ENCODE results near the gene SORBS1.

The SORBS1 gene

GRCh38 chr10:95516774-95517373 lies 44.3 kb downstream of the SORBS1 start:
- DNase-seq (ENCODE audit: low read depth, low spot score): no peak

GRCh38 chr10:95513941-95514392 lies 47.2 kb downstream of the SORBS1 start:
- no peak for DNase-seq (ENCODE audit: low read depth, low spot score)

- no peak for DNase-seq (ENCODE audit: low read depth, low spot score)
Observed at GRCh38 chr10:95513008-95513589, 48.1 kb downstream of the SORBS1 start.

- DNase-seq (ENCODE audit: low read depth, low spot score): no peak
Observed at GRCh38 chr10:95511314-95511713, 49.9 kb downstream of the SORBS1 start.

GRCh38 chr10:95509251-95509650 lies 51.9 kb downstream of the SORBS1 start:
- DNase-seq (ENCODE audit: low read depth, low spot score): no peak

- DNase-seq (ENCODE audit: low read depth, low spot score): no peak
Observed at GRCh38 chr10:95508730-95509129, 52.4 kb downstream of the SORBS1 start.

- no peak for DNase-seq (ENCODE audit: low read depth, low spot score)
Observed at GRCh38 chr10:95506056-95506737, 55.0 kb downstream of the SORBS1 start.

- no peak for DNase-seq (ENCODE audit: low read depth, low spot score)
Observed at GRCh38 chr10:95505641-95506040, 55.5 kb downstream of the SORBS1 start.

GRCh38 chr10:95505084-95505610 lies 56.0 kb downstream of the SORBS1 start:
- DNase-seq (ENCODE audit: low read depth, low spot score): no peak

- DNase-seq (ENCODE audit: low read depth, low spot score): no peak
Observed at GRCh38 chr10:95504246-95504691, 56.9 kb downstream of the SORBS1 start.

- no peak for DNase-seq (ENCODE audit: low read depth, low spot score)
Observed at GRCh38 chr10:95503526-95503925, 57.6 kb downstream of the SORBS1 start.

GRCh38 chr10:95503001-95503400 lies 58.2 kb downstream of the SORBS1 start:
- no peak for DNase-seq (ENCODE audit: low read depth, low spot score)

- no peak for DNase-seq (ENCODE audit: low read depth, low spot score)
Observed at GRCh38 chr10:95502377-95502776, 58.8 kb downstream of the SORBS1 start.

GRCh38 chr10:95501203-95502094 lies 59.7 kb downstream of the SORBS1 start:
- no peak for DNase-seq (ENCODE audit: low read depth, low spot score)

GRCh38 chr10:95500649-95501048 lies 60.5 kb downstream of the SORBS1 start:
- DNase-seq (ENCODE audit: low read depth, low spot score): no peak

GRCh38 chr10:95500097-95500496 lies 61.1 kb downstream of the SORBS1 start:
- DNase-seq (ENCODE audit: low read depth, low spot score): no peak

- DNase-seq (ENCODE audit: low read depth, low spot score): no peak
Observed at GRCh38 chr10:95499482-95499989, 61.6 kb downstream of the SORBS1 start.

- DNase-seq (ENCODE audit: low read depth, low spot score): no peak
Observed at GRCh38 chr10:95496951-95497350, 64.2 kb downstream of the SORBS1 start.

- DNase-seq (ENCODE audit: low read depth, low spot score): no peak
Observed at GRCh38 chr10:95496246-95496911, 64.8 kb downstream of the SORBS1 start.

GRCh38 chr10:95493862-95494261 lies 67.3 kb downstream of the SORBS1 start:
- no peak for DNase-seq (ENCODE audit: low read depth, low spot score)

- no peak for DNase-seq (ENCODE audit: low read depth, low spot score)
Observed at GRCh38 chr10:95487994-95488393, 73.2 kb downstream of the SORBS1 start.

Measured in activated CD4-positive, CD25-positive, alpha-beta regulatory T cell treated with anti-CD3 and anti-CD28 coated beads, Interleukin-2, amount 50 U/mL, for 16 hours (primary cell).